HS-27A (cell line): ENCODE results near the gene VPS35.
A peak's percentile ranks its signal among the peaks of the same experiment; 100 is the strongest.
"Not testable (repeated sequence)": the region's sequence is repeated elsewhere in the genome, so short reads cannot be mapped to it uniquely, and the experiment has no call there.

Source experiments
- DNase-seq: peaks from one replicate; pipeline ENCODE4 v3.0.0-alpha.2; 2012; ENCODE audit warnings: low read depth, missing footprints

Gene VPS35

DNA sequence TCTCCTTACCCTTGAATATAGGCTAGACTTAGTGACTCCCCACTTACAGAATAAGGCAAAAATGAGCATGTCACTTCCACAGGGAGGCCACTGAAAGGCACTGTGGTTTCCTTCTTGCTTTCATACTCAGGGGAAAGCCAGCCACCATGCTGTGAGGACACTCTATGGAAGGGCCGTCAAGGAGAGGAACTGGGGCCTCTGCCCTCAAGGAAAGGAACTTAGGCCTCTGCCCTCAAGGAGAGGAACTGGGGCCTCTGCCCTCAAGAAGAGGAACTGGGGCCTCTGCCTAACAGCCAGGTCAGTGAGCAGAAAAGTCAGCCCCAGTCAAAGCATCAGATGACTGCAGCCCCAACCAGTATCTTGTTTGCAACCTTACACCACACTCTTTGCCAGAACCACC lies 30.1 kb downstream of the VPS35 start:
- no peak for DNase-seq

DNA sequence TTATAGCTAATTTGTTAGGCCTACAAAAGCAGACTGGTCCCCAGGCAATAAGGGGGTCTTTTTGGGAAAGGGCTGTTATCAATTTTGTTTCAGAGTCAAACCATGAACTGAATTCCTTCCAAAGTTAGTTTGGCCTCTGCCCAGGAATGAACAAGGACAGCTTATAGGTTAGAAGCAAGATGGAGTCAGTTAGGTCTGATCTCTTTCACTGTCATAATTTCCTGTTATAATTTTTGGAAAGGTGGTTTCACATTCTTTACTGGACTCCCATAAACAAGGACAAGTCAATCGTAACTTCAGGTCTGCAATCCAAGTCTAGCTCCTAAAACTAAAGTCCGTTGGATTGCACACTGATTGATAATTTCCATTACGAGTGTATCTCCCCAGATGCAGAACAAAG lies 37.7 kb downstream of the VPS35 start:
- DNase-seq: no peak

DNA sequence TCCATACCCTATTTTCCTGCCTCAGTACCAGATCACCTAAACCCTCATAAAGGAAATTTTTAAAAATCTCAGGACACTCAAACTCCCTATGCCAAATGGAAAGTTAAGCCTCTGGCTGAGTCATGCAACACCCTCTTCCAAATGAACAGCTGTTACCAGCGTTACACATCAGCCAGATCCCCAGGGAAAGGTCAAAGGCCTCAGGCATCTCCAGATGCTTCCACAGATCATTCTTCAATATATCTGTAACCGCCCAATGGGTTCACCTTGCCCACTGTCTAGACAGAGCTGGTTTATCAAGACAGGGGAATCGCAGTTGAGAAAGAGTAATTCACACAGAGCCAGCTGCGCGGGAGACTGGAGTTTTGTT lies 38.7 kb downstream of the VPS35 start:
- DNase-seq: no peak

DNA sequence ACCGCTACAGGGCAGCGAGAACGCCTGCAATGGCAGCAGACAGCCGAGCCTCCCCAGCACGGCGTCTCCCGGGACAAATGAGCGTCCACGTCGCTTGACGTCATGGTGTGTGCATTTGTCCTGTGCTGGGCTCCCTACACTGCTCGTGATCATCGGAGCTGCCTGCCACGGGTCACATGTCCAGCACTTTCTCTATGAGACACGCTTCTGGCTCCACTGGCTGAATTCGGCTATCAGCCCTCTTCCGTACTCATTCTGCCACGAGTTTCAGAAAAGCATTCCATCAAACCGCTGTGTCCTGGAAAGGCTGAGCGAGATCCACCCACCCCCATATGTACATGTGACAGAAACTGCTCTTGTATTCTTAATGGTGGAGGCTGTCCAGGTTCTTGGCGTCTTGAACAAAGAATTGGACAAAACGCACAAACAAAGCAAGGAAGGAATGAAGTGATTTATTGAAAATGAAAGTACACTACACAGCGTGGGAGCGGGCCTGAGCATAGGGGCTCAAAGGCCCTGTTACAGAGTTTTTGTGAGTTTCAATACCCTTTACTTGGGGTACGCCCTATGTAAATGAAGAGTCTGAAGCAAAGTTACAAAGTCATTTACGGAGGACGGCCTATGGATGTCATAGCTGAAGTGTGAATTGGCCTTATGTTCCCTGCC lies 39.3 kb downstream of the VPS35 start:
- no peak for DNase-seq

- no peak for DNase-seq
Measured at GRCh38 chr16:46648656-46649055, 40.3 kb downstream of the VPS35 start.

DNA sequence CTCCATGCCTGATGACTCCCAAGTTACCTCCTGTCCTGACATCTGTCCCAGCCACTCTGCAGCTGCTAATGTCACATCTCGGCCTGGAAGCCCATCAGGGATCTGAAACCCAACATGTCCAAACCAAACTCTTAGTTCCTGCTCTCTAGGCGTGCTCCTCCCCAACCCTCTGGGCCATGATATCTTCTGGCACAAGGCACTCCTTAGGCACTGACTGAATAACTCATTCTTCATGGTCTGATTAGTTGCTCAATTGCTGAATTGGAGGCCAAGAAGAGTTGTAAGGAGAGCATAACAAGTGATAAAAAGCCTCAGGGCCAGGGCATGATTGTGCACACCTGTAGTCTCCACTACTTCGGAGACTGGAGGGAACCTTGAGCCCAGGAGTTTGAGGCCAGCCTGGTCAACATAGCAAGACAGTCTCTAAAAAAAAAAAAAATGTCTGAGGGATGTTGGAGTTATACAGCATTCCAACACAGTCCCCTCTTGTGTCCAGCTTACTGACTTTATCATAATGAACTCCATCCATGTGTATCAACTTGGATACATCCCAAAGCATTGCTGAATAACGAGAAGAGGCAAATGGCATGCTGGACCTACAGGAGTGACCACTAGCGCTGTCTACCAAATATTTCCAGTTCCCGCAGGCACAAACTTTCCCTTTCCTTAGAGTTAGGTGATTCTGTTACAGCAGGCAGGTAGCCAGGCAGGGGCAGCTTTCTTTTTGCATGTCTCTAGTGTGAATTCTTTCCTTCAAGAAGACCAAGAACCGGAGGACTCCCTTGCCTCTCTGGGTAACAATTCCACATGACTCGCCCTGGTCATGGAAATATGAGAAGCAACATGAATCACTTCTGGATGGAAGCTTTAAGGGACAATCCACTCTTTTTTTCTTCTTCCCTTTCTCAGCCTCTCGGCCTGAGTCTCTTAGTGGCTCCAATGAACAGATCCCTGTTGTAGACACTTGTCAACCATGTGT lies 49.7 kb downstream of the VPS35 start:
- DNase-seq: no peak

- no peak for DNase-seq
Measured at GRCh38 chr16:46632778-46633733, 55.9 kb downstream of the VPS35 start.

DNA sequence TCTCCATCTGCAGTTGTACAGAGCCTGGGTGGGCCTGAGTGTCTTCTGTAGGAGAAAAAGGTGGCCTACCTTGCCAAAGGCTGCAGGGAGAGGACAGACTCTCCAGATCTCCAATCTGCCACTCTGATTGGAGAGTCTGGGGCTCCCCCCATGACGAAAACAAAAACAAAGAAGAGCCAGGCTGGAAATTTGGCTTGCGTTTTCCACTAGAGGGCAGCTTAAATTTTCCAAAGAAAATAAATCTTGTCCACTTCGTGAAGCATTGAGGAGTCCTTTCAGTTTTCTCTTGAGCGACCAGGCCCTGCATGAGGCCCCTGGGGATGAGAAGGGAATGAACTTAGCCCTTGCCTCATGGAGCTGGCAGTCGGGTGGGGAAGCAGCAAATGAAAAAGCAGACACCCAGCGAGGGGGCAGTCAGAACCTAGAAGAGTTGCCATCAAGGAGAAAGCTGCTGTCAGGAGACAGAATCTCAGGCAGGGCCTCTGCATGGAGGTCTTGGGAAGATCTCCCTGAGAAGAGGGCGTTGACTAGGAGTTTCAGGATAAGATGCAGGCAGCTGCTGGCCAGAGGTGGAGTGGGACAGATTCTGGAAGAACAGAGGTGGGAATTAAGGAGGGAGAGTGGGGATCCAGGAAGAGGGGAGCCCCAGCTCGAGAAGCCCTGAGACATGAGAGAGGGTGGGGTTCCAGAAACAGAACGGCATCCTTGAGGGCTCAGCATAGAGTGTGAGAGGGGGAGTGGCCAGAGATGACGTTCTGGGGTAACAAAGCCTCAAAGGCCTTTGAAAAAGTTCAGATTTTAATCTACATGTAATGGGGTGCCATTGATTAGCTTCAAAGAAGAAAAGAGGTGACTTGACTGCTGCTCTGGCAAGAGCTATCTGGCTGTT lies 59.4 kb downstream of the VPS35 start:
- DNase-seq: no peak

- DNase-seq: no peak
Measured at GRCh38 chr16:46627746-46628145, 61.2 kb downstream of the VPS35 start.

DNA sequence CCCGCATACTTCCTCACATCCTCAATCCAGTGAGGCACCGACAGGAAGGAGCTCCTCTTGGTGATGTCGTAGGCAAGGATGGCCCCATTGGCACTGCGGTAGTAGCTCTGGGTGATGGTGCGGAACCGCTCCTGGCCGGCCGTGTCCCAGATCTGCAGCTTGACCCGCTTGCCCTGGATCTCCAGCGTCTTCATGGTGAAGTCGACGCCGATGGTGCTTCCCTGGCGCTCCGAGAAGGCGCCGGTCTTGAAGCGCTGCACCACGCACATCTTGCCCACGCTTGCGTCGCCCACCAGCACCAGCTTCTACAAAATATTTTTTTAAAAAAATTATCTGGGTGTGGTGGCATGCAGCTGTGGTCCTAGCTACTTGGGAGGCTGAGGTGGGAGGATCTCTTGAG lies 62.3 kb downstream of the VPS35 start:
- not testable (repeated sequence) for DNase-seq

GRCh38 chr16:46624862-46625261 lies 64.1 kb downstream of the VPS35 start:
- DNase-seq: not testable (repeated sequence)

GRCh38 chr16:46623707-46624106 lies 65.3 kb downstream of the VPS35 start:
- not testable (repeated sequence) for DNase-seq

- DNase-seq: not testable (repeated sequence)
Measured at GRCh38 chr16:46623246-46623645, 65.7 kb downstream of the VPS35 start.

GRCh38 chr16:46621934-46622676 lies 66.9 kb downstream of the VPS35 start:
- no peak for DNase-seq

- peak; percentile 69 for DNase-seq
Measured at GRCh38 chr16:46621006-46621933, 67.7 kb downstream of the VPS35 start, which contains the start of gene SHCBP1. Gene SHCBP1, minus strand, starts transcription at chr16:46621379. Its CDS starts 20 bp downstream, at chr16:46621359.

DNA sequence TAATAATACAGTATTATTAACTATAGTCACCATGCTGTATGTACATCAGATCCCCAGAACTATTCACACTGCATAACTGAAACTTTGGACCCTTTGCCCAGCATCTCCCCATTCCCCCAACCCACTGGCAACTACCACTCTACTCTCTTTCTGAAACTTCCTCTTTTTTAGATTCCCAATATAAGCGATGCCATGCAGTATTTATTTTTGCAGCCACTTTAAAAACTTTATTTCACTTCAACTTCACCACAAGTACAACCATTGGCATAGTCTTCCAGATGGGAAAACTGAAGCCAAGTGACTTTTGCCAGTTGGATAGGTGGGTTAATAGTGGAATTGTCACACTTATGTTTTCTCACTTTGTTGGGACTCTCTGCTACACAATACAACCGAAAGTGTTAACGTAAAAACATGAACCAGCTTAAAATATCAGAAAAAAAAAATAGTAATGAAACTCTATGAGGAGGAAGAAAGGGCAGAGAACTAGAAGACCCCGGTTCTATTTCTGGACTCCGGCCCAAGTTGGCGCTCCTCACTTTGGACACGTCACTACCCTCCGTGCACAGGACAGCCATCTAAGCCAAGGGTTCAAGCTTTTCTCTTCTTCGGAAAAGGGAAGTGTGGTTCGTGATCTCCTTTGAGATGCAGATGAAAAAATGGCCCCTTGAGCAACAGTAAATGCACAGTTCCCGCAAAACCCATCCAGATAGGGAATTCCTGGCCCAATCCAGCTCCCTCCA lies 68.5 kb downstream of the VPS35 start:
- DNase-seq: no peak

DNA sequence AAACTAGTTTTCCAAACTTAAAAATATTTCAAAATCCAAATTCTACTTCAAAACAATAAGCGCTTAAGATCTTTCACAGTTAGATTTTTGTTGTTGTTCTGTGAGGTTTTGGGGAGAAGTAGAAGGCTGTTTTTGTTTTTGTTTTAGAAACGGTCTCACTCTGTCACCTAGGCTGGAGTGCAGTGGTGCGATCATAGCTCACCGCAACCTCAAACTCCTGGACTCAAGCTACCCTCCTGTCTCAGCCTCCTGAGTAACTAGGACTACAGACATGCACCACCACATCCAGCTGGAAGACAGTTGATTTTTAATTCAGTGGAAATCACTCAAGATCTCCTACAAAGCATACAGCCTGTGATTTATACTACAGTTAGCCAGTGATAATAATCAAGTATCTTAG lies 70.5 kb downstream of the VPS35 start:
- no peak for DNase-seq

DNA sequence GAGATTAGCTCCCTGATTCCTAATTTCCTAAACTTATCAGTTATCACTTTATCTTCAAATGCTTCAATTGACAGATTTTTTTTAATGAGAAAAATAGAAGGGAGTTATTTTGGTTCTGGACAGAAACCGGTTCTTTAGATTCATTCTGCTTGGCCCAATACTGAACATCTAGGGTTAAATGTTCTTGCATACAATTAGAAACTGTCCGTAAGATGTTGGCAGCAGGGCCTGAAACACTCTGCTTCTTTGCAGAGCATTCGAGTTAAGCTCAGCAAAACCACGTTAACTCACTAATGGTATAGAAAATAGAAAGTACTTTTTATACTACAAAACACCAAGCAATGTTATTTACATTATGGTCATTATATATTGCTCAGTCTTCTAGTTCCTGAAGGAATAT lies 75.0 kb downstream of the VPS35 start:
- DNase-seq: no peak
